Loucy (cell line): ENCODE measurements around the gene MEGF9.

Experiments used
- EZH2phosphoT487 ChIP-seq: fragments of 200-600 bp; IDR thresholded peaks from 2 replicates; pipeline ENCODE4 v1.6.1; 2018; ENCODE audit warnings: antibody characterized with exemption, mild to moderate bottlenecking, moderate library complexity, borderline replicate concordance
- TF ChIP-seq, protein P1 (sequence below): fragments of 200-600 bp; sonication (generic); conservative IDR thresholded peaks from 2 replicates; pipeline ENCODE4 v1.5.1; 2014; ENCODE audit warnings: mild to moderate bottlenecking, antibody characterized with exemption, low read length

- TF ChIP-seq, protein P1, sequence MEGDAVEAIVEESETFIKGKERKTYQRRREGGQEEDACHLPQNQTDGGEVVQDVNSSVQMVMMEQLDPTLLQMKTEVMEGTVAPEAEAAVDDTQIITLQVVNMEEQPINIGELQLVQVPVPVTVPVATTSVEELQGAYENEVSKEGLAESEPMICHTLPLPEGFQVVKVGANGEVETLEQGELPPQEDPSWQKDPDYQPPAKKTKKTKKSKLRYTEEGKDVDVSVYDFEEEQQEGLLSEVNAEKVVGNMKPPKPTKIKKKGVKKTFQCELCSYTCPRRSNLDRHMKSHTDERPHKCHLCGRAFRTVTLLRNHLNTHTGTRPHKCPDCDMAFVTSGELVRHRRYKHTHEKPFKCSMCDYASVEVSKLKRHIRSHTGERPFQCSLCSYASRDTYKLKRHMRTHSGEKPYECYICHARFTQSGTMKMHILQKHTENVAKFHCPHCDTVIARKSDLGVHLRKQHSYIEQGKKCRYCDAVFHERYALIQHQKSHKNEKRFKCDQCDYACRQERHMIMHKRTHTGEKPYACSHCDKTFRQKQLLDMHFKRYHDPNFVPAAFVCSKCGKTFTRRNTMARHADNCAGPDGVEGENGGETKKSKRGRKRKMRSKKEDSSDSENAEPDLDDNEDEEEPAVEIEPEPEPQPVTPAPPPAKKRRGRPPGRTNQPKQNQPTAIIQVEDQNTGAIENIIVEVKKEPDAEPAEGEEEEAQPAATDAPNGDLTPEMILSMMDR = no peak
- TF ChIP-seq EZH2phosphoT487 = no peak
These were observed 142.6 kb downstream of the MEGF9 start for GRCh38 chr9:120571443-120572257.
